ENCODE results near the gene TAF5L.

- no peak for TF ChIP-seq EZH2 (IDR thresholded peaks at IDR 0.05; ENCODE audit: insufficient read depth, poor library complexity, severe bottlenecking)
- TF ChIP-seq EZH2phosphoT487 (IDR thresholded peaks at IDR 0.05; ENCODE audit: insufficient read depth, low read depth) = no peak
Observed at GRCh38 chr1:229661897-229662296, 36.0 kb upstream of the TAF5L start.
